DOHH2 (cell line): ENCODE results near the gene BEST2.

Source experiments
- CTCF ChIP-seq: fragments of 200-600 bp; sonication (generic); IDR thresholded peaks from one replicate; pipeline ENCODE4 v1.5.1; 2014; ENCODE audit warnings: antibody characterized with exemption, mild to moderate bottlenecking, low read depth, low read length; ENCODE audit not compliant: poor library complexity, severe bottlenecking
- EZH2phosphoT487 ChIP-seq: fragments of 200-600 bp; sonication (generic); IDR thresholded peaks from 2 replicates; pipeline ENCODE4 v1.6.1; 2017; ENCODE audit warnings: borderline replicate concordance, mild to moderate bottlenecking, antibody characterized with exemption, low read length, moderate library complexity, mixed read lengths

- TF ChIP-seq CTCF (no peak), EZH2phosphoT487 (no peak)
Measured at GRCh38 chr19:12750851-12751250, 740 bp upstream of the BEST2 start.
